ENCODE measurements around the gene NOC3L. TPM values are rescaled to one million over a fixed set of nuclear protein-coding genes. Genes with fewer than 3 reads are reported as not detected.

The NOC3L gene
- total and polyA plus RNA-seq, 2 of the 4 experiments (the other 2 are of a cell fraction) = 11.9 to 26.5 TPM

DNA sequence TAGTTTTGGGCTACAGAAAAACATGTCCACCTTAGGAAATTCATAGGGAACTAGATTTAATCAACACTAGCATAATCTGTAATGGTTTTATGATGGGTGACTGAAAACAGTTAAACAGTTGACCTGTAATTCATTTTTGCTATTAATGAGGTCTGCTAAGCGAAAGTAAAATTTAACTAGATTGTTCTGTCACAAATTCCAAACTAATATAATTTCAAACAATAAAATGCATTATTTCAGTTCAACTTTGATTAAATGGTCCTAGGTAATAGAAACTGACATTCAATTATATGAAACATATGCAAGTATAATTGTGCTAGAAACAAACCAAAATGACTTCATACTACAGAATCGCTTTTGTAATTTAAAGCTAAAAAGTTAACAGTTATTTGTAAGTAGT is 6.9 kb downstream of the NOC3L start:
- POLR2A ChIA-PET (ENCODE audit: unreplicated experiment) = no interaction called here
- no peak overlapping the region for H3K9ac ChIP-seq (ENCODE audit: low read depth, low read length)
- H3K27me3 ChIP-seq (ENCODE audit: control insufficient read depth, insufficient read depth, low read length) = no peaks in the 10 kb centered on the region

More for the DNA sequence above, 6.9 kb downstream of the NOC3L start:
- WGBS, 2 experiments (ENCODE audit: extremely low coverage in 2 of 2, insufficient read length in 1 of 2) = no CpG with 5 or more reads among the region's 2 CpGs
- CTCF ChIA-PET = interaction anchor here (0.7 kb wide), 1 partner anchor 21 kb away, joined by 3 read pairs; no protein-coding TSS in a partner anchor
- TF ChIP-seq CEBPB (IDR thresholded peaks at IDR 0.05; ENCODE audit: low read depth, low read length) (no peak), RAD21 (IDR thresholded peaks at IDR 0.05; ENCODE audit: low read length) (no peak), BHLHE40 (IDR thresholded peaks at IDR 0.05; ENCODE audit: low read depth, low read length) (no peak), NFE2L2 (IDR thresholded peaks at IDR 0.05; ENCODE audit: low read depth, low read length) (no peak), RFX5 (IDR thresholded peaks at IDR 0.05; ENCODE audit: low read depth, low read length) (no peak), FOS (IDR thresholded peaks at IDR 0.05; ENCODE audit: low read depth, low read length) (no peak), SMC3 (IDR thresholded peaks at IDR 0.05; ENCODE audit: low read depth, low read length) (no peak), CHD1 (IDR thresholded peaks at IDR 0.05; ENCODE audit: low read depth, low read length) (no peak), MAFK (IDR thresholded peaks at IDR 0.05; ENCODE audit: low read depth, low read length) (no peak), MXI1 (IDR thresholded peaks at IDR 0.05; ENCODE audit: borderline replicate concordance, low read depth, low read length) (no peak), MAZ (IDR thresholded peaks at IDR 0.05; ENCODE audit: borderline replicate concordance, low read depth, low read length) (no peak), RCOR1 (IDR thresholded peaks at IDR 0.05; ENCODE audit: insufficient replicate concordance, low read length) (no peak), POLR2A (IDR thresholded peaks at IDR 0.05; ENCODE audit: low read depth, low read length) (no peak)
- TF ChIP-seq, protein P1, sequence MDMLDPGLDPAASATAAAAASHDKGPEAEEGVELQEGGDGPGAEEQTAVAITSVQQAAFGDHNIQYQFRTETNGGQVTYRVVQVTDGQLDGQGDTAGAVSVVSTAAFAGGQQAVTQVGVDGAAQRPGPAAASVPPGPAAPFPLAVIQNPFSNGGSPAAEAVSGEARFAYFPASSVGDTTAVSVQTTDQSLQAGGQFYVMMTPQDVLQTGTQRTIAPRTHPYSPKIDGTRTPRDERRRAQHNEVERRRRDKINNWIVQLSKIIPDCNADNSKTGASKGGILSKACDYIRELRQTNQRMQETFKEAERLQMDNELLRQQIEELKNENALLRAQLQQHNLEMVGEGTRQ (IDR thresholded peaks at IDR 0.05; ENCODE audit: low read depth, low read length) = no peak
- TF ChIP-seq, protein P2, sequence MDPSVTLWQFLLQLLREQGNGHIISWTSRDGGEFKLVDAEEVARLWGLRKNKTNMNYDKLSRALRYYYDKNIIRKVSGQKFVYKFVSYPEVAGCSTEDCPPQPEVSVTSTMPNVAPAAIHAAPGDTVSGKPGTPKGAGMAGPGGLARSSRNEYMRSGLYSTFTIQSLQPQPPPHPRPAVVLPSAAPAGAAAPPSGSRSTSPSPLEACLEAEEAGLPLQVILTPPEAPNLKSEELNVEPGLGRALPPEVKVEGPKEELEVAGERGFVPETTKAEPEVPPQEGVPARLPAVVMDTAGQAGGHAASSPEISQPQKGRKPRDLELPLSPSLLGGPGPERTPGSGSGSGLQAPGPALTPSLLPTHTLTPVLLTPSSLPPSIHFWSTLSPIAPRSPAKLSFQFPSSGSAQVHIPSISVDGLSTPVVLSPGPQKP (IDR thresholded peaks at IDR 0.05; ENCODE audit: borderline replicate concordance, low read depth, low read length) = no peak
- TF ChIP-seq, protein P3, sequence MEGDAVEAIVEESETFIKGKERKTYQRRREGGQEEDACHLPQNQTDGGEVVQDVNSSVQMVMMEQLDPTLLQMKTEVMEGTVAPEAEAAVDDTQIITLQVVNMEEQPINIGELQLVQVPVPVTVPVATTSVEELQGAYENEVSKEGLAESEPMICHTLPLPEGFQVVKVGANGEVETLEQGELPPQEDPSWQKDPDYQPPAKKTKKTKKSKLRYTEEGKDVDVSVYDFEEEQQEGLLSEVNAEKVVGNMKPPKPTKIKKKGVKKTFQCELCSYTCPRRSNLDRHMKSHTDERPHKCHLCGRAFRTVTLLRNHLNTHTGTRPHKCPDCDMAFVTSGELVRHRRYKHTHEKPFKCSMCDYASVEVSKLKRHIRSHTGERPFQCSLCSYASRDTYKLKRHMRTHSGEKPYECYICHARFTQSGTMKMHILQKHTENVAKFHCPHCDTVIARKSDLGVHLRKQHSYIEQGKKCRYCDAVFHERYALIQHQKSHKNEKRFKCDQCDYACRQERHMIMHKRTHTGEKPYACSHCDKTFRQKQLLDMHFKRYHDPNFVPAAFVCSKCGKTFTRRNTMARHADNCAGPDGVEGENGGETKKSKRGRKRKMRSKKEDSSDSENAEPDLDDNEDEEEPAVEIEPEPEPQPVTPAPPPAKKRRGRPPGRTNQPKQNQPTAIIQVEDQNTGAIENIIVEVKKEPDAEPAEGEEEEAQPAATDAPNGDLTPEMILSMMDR (conservative IDR thresholded peaks at IDR 0.05; ENCODE audit: low read depth, low read length) = no peak
- peaks cover 2% of the 10 kb centered on the region for H3K4me1 ChIP-seq (ENCODE audit: control insufficient read depth, insufficient read depth, low read length)
- H2AFZ ChIP-seq (replicated peaks; ENCODE audit: low read length, poor library complexity) = no peak overlapping the region
- ATAC-seq (ENCODE audit: low read depth) (no peak), DNase-seq (no peak)
- H3K27ac ChIP-seq (ENCODE audit: insufficient read depth, low read length) = no peak overlapping the region
- no peak overlapping the region for H3K18ac ChIP-seq (ENCODE audit: low read depth, low read length)
- H3K56ac ChIP-seq (ENCODE audit: extremely low read depth, insufficient read depth, low read length) = no peak overlapping the region
- no peak overlapping the region for H4K8ac ChIP-seq (ENCODE audit: low read depth in 2 of 2, low read length in 2 of 2)
- peaks cover 4 to 13% of the 10 kb centered on the region in 2 experiments; a peak in 1 of 4 replicates for H3K79me1 ChIP-seq (ENCODE audit: low read depth in 1 of 2, low read length in 2 of 2)
- BruUV-seq (replicated peaks) = no TSS peak
- dilution Hi-C loops (cut with HindIII; ENCODE audit: low sequenced_read_pairs, unreplicated experiment) = no loop called here
- in situ Hi-C loops (cut with MboI; ENCODE audit: low sequenced_read_pairs) = no loop called here
- no peak overlapping the region for H3K4me2 ChIP-seq (ENCODE audit: low read depth, low read length)
- H2BK15ac ChIP-seq (ENCODE audit: low read depth, low read length) = no peak overlapping the region
- peaks cover 8% of the 10 kb centered on the region; the same call in 1 of the 2 replicates for H4K20me1 ChIP-seq (ENCODE audit: insufficient read depth, low read length)
- H3K23ac ChIP-seq (ENCODE audit: low read depth, low read length) = no peak overlapping the region
- no peak overlapping the region for H2AK5ac ChIP-seq (ENCODE audit: low read depth, low read length)
- H3K9me1 ChIP-seq (ENCODE audit: insufficient read depth, low read length) = no peaks in the 10 kb centered on the region; the same call in 1 of the 2 replicates
- no peak overlapping the region for H2AK9ac ChIP-seq (replicated peaks; ENCODE audit: low read depth, low read length, poor library complexity)
- H2BK5ac ChIP-seq (ENCODE audit: low read depth, low read length, poor library complexity, severe bottlenecking) = no peak overlapping the region
- no peak overlapping the region for H4K5ac ChIP-seq (ENCODE audit: low read depth, low read length)
- no peak overlapping the region for H3K4me3 ChIP-seq (ENCODE audit: insufficient read depth, low read depth, low read length)
- intact Hi-C loops (cut with micrococcal nuclease) = no loop called here
- no peak overlapping the region for H3K4ac ChIP-seq (ENCODE audit: low read depth, low read length)
- no peaks in the 10 kb centered on the region for H3K9me3 ChIP-seq (ENCODE audit: control insufficient read depth, insufficient read depth, low read length)
- H3K36me3 ChIP-seq (ENCODE audit: control insufficient read depth, insufficient read depth, low read length) = peaks cover 15% of the 10 kb centered on the region
- H3K14ac ChIP-seq (replicated peaks; ENCODE audit: low read depth, low read length) = no peak overlapping the region
- H2BK20ac ChIP-seq (ENCODE audit: low read depth, low read length) = no peak overlapping the region
- no peak overlapping the region for H2BK120ac ChIP-seq (ENCODE audit: low read depth, low read length)
- H4K91ac ChIP-seq (ENCODE audit: insufficient read depth, low read depth, low read length) = no peak overlapping the region
